ENCODE measurements around the gene CACNA1B. TPM values are rescaled to one million over a fixed set of nuclear protein-coding genes. Genes with fewer than 3 reads are reported as not detected.

Gene CACNA1B
- total RNA-seq, 1 experiment from 2014 or later = 1.7 TPM

GRCh38 chr9:138022756-138023393 lies 145.3 kb downstream of the CACNA1B start:
- H3K9ac ChIP-seq (ENCODE audit: low read length) = peak overlapping the region; percentile 55
- H3K79me2 ChIP-seq (ENCODE audit: insufficient read depth, low read length) = peaks cover 6% of the 10 kb centered on the region; the same call in 1 of the 2 replicates
- peak overlapping the region; percentile 79 for H3K27ac ChIP-seq (ENCODE audit: low read depth, low read length)
- CTCF ChIA-PET = no interaction called here
- no peaks in the 10 kb centered on the region for H3K27me3 ChIP-seq (ENCODE audit: insufficient read depth, low read length)
- no TSS peak for BruUV-seq (replicated peaks)
- TF ChIP-seq ZNF274 (IDR thresholded peaks at IDR 0.05; ENCODE audit: low read depth, low read length) (no peak), CTCF (IDR thresholded peaks at IDR 0.05 in 2 of 3, conservative IDR thresholded peaks at IDR 0.05 in 1 of 3; ENCODE audit: borderline replicate concordance in 1 of 3, insufficient read depth in 1 of 3, low read depth in 2 of 3, low read length in 2 of 3) (no peak), ZFX (IDR thresholded peaks at IDR 0.05) (peak; percentile 91), TCF7L2 (IDR thresholded peaks at IDR 0.05; ENCODE audit: borderline replicate concordance, extremely low read depth, insufficient read depth, insufficient read length) (no peak), SP1 (IDR thresholded peaks at IDR 0.05; ENCODE audit: low read depth) (no peak), POLR2A (IDR thresholded peaks at IDR 0.05; ENCODE audit: borderline replicate concordance, extremely low read depth, insufficient read depth, insufficient read length) (no peak), MAX (IDR thresholded peaks at IDR 0.05) (peak; percentile 37; the same call in 1 of the 2 replicates)
- RAD21 ChIA-PET (ENCODE audit: low non-redundant PET in 1 of 2, low total read pairs in 2 of 2, uncharacterized antibody in 2 of 2, unreplicated experiment in 2 of 2) = no interaction called here
- H3K9me3 ChIP-seq (ENCODE audit: control insufficient read depth in 1 of 2, insufficient read depth in 1 of 2, low read depth in 1 of 2, low read length in 2 of 2) = no peaks in the 10 kb centered on the region
- peaks cover 0 to 9% of the 10 kb centered on the region in 2 experiments; a peak in 1 of 4 replicates for H3K4me1 ChIP-seq (ENCODE audit: control insufficient read depth in 1 of 2, insufficient read depth in 2 of 2, low read length in 2 of 2)
- DNase-seq (ENCODE audit: low read depth, low spot score) = no peak
- H3K4me3 ChIP-seq (replicated peaks in 1 of 2; ENCODE audit: low read depth in 1 of 2, low read length in 2 of 2) = peak overlapping the region; percentile 47 to 62
- no peaks in the 10 kb centered on the region for H3K9me2 ChIP-seq (ENCODE audit: insufficient read depth)
- ATAC-seq = peak; percentile 64
- no peaks in the 10 kb centered on the region for H4K20me1 ChIP-seq (ENCODE audit: insufficient read depth)
- intact Hi-C loops (cut with micrococcal nuclease) = loop anchor here (5.0 kb wide), 1 partner anchor 351 kb away; no protein-coding TSS in a partner anchor
- H3K36me3 ChIP-seq (ENCODE audit: control insufficient read depth in 1 of 2, insufficient read depth in 2 of 2, low read length in 2 of 2) = no peaks in the 10 kb centered on the region; a peak in 1 of 4 replicates
- H3K4me2 ChIP-seq (ENCODE audit: low read length) = peak overlapping the region; percentile 78
- POLR2A ChIA-PET = no interaction called here
- H2AFZ ChIP-seq (ENCODE audit: low read depth, low read length, poor library complexity, severe bottlenecking) = no peak overlapping the region
